ENCODE results near the gene LRRFIP1. TPM values are rescaled to one million over a fixed set of nuclear protein-coding genes. Genes with fewer than 3 reads are reported as not detected.

LRRFIP1 gene
- total and polyA plus RNA-seq, 2 experiments from 2014 or later: 90.9 to 95.3 TPM

- Histone ChIP-seq H3K27me3 (no peaks in the 10 kb centered on the region), H3K36me3 (peaks cover 5% of the 10 kb centered on the region), H3K4me1 (ENCODE audit: low read depth) (peaks cover 8% of the 10 kb centered on the region), H3K9me3 (ENCODE audit: low read depth) (no peaks in the 10 kb centered on the region), H3K4me3 (no peak overlapping the region), H3K27ac (no peak overlapping the region)
- TF ChIP-seq CTCF (IDR thresholded peaks at IDR 0.05; ENCODE audit: low read depth, low read length): no peak
- no peak for DNase-seq (ENCODE audit: low read depth in 1 of 2, low spot score in 1 of 2)
These were observed 97.6 kb downstream of the LRRFIP1 start for GRCh38 chr2:237724811-237725478.

GRCh38 chr2:237725661-237726060 is 98.3 kb downstream of the LRRFIP1 start:
- DNase-seq (ENCODE audit: low read depth in 1 of 2, low spot score in 1 of 2): no peak
- peaks cover 8% of the 10 kb centered on the region for H3K4me1 ChIP-seq (ENCODE audit: low read depth)
- no peaks in the 10 kb centered on the region for H3K27me3 ChIP-seq
- H3K27ac ChIP-seq: no peak overlapping the region
- no peak overlapping the region for H3K4me3 ChIP-seq
- no peaks in the 10 kb centered on the region for H3K9me3 ChIP-seq (ENCODE audit: low read depth)
- no peak for TF ChIP-seq CTCF (IDR thresholded peaks at IDR 0.05; ENCODE audit: low read depth, low read length)
- peaks cover 5% of the 10 kb centered on the region for H3K36me3 ChIP-seq

GRCh38 chr2:237726401-237726830 is 99.0 kb downstream of the LRRFIP1 start:
- Histone ChIP-seq H3K4me1 (ENCODE audit: low read depth) (peaks cover 8% of the 10 kb centered on the region), H3K4me3 (no peak overlapping the region), H3K36me3 (peaks cover 5% of the 10 kb centered on the region), H3K9me3 (ENCODE audit: low read depth) (no peaks in the 10 kb centered on the region), H3K27ac (no peak overlapping the region), H3K27me3 (no peaks in the 10 kb centered on the region)
- DNase-seq (ENCODE audit: low read depth in 1 of 2, low spot score in 1 of 2): peak in 1 of 2 donors; percentile 85
- TF ChIP-seq CTCF (IDR thresholded peaks at IDR 0.05; ENCODE audit: low read depth, low read length): no peak

GRCh38 chr2:237727363-237727762 is 100.0 kb downstream of the LRRFIP1 start:
- no peak overlapping the region for H3K27ac ChIP-seq
- no peak for TF ChIP-seq CTCF (IDR thresholded peaks at IDR 0.05; ENCODE audit: low read depth, low read length)
- no peaks in the 10 kb centered on the region for H3K9me3 ChIP-seq (ENCODE audit: low read depth)
- H3K4me3 ChIP-seq: no peak overlapping the region
- no peak for DNase-seq (ENCODE audit: low read depth in 1 of 2, low spot score in 1 of 2)
- H3K4me1 ChIP-seq (ENCODE audit: low read depth): peaks cover 15% of the 10 kb centered on the region
- H3K27me3 ChIP-seq: no peaks in the 10 kb centered on the region
- H3K36me3 ChIP-seq: peaks cover 3% of the 10 kb centered on the region

GRCh38 chr2:237729681-237730475 is 102.5 kb downstream of the LRRFIP1 start:
- no peaks in the 10 kb centered on the region for H3K36me3 ChIP-seq
- no peak overlapping the region for H3K4me3 ChIP-seq
- H3K27me3 ChIP-seq: no peaks in the 10 kb centered on the region
- H3K4me1 ChIP-seq (ENCODE audit: low read depth): peaks cover 23% of the 10 kb centered on the region
- no peaks in the 10 kb centered on the region for H3K9me3 ChIP-seq (ENCODE audit: low read depth)
- TF ChIP-seq CTCF (IDR thresholded peaks at IDR 0.05; ENCODE audit: low read depth, low read length): no peak
- DNase-seq (ENCODE audit: low read depth in 1 of 2, low spot score in 1 of 2): no peak
- no peak overlapping the region for H3K27ac ChIP-seq

All from cardiac muscle cell (in vitro differentiated cells and primary cell).